ENCODE measurements around the gene SLC2A8. TPM values are rescaled to one million over a fixed set of nuclear protein-coding genes. Genes with fewer than 3 reads are reported as not detected.

The SLC2A8 gene
- total and polyA plus RNA-seq, 2 experiments from 2014 or later: 9.6 to 9.9 TPM

DNA sequence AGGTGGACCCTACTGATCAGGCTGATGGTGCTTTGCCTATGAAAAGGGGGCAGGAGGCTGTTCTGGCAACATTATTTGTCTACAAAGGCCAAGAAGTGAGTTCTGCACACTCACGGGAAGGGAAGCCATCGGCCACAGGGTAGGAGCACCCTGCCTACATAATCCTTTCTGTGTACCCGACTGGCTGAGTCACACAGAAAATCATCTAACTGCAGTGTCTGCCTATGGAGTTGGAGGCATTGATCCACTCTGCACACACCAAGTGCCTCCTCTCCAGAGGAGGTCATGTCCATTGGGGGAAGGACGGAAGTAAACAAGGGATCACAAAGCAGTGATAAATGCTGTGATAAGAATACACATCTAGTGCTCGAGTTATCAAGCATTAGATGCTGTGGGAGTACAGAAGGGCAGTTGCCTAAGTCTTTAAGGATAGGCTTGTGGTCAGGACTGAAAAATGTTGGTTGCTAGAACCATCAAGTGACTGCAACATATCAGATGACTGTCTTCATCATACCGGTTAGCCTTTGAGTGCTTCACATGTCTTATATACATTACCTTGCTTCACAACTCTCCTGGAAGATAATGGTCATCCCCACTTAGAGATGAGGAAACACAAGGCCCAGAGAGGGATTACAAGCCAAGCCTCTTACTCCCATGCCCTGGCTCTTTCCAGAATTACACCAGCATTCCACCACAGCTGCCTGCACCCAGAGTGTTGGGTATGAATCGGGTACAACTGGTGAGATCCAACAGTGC lies 1.3 kb upstream of the SLC2A8 start:
- H3F3A ChIP-seq (ENCODE audit: insufficient read depth): 0 out of 2 replicates have a peak, but pooled peaks cover 8% of the 10 kb centered on the region
- H4K20me1 ChIP-seq (ENCODE audit: insufficient read depth): no peaks in the 10 kb centered on the region
- 84% methylated on average over 7 of the region's 7 CpGs for WGBS, 2 experiments (ENCODE audit: low coverage in 1 of 2, low lambda C conversion rate in 2 of 2, missing lambda C conversion rate in 2 of 2)
- no peak overlapping the region for H3K4me2 ChIP-seq (ENCODE audit: unreplicated experiment)
- no peak overlapping the region for H3K9ac ChIP-seq
- no peak overlapping the region for H3K27ac ChIP-seq
- peaks cover 30% of the 10 kb centered on the region for H3K27me3 ChIP-seq (replicated peaks; ENCODE audit: insufficient read depth)
- no peak for TF ChIP-seq EZH2phosphoT487 (IDR thresholded peaks at IDR 0.05; ENCODE audit: insufficient read depth, low read depth)
- no peak for TF ChIP-seq EZH2 (IDR thresholded peaks at IDR 0.05; ENCODE audit: insufficient read depth, poor library complexity, severe bottlenecking)
- no peak for DNase-seq
- H3K36me3 ChIP-seq (ENCODE audit: low read depth): no peaks in the 10 kb centered on the region
- H3K4me1 ChIP-seq (ENCODE audit: insufficient read depth): no peaks in the 10 kb centered on the region
- H2AFZ ChIP-seq: no peak overlapping the region
- no peak overlapping the region; the same call in 1 of the 2 replicates for H3K4me3 ChIP-seq
- H3K9me2 ChIP-seq (ENCODE audit: insufficient read depth): no peaks in the 10 kb centered on the region
- H3K9me3 ChIP-seq (ENCODE audit: low read depth): no peaks in the 10 kb centered on the region
- in situ Hi-C loops (cut with MboI): no loop called here
- no peaks in the 10 kb centered on the region for H3K79me2 ChIP-seq (ENCODE audit: insufficient read depth)

DNA sequence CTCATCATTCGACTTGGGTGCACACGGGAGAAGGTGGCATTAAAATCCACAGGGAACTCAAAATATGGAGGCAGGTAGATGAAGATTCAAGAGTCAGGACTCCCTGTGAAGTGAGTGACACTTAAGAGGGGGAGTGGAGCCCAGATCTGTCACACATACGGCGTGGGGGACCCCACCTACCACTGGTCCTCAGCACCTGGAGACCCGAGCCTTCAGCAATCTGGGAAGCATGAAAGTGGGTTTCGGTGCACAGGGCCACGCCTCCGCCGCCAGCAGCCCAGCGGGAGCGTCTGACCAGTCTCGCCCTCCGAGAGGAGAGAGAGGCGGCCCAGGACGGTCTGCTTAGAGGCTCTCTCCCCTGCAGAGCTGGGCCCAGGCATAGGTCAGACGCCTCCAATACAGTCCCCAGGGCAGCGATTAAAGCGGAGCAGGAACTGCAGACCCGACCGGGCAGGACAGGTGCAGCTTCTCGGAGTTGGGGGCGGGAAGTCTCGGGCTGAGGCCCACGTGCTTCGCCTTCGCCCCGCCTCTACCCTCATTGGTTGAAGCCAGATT lies 639 bp upstream of the SLC2A8 start:
- Histone ChIP-seq H3K4me1 (ENCODE audit: insufficient read depth) (no peaks in the 10 kb centered on the region), H3K27ac (no peak overlapping the region), H3F3A (ENCODE audit: insufficient read depth) (0 out of 2 replicates have a peak, but pooled peaks cover 8% of the 10 kb centered on the region), H3K9me3 (ENCODE audit: low read depth) (no peaks in the 10 kb centered on the region), H3K36me3 (ENCODE audit: low read depth) (no peaks in the 10 kb centered on the region), H2AFZ (peak overlapping the region; percentile 36; the same call in 1 of the 2 replicates), H3K9me2 (ENCODE audit: insufficient read depth) (no peaks in the 10 kb centered on the region), H3K27me3 (replicated peaks; ENCODE audit: insufficient read depth) (peaks cover 30% of the 10 kb centered on the region), H3K4me3 (peak overlapping the region; percentile 41; the same call in 1 of the 2 replicates), H4K20me1 (ENCODE audit: insufficient read depth) (no peaks in the 10 kb centered on the region), H3K4me2 (ENCODE audit: unreplicated experiment) (no peak overlapping the region), H3K79me2 (ENCODE audit: insufficient read depth) (no peaks in the 10 kb centered on the region), H3K9ac (no peak overlapping the region)
- 32 to 36% methylated on average over 27 of the region's 27 CpGs for WGBS, 2 experiments (ENCODE audit: low coverage in 1 of 2, low lambda C conversion rate in 2 of 2, missing lambda C conversion rate in 2 of 2)
- no peak for DNase-seq
- in situ Hi-C loops (cut with MboI): no loop called here
- no peak for TF ChIP-seq EZH2 (IDR thresholded peaks at IDR 0.05; ENCODE audit: insufficient read depth, poor library complexity, severe bottlenecking)
- no peak for TF ChIP-seq EZH2phosphoT487 (IDR thresholded peaks at IDR 0.05; ENCODE audit: insufficient read depth, low read depth)

DNA sequence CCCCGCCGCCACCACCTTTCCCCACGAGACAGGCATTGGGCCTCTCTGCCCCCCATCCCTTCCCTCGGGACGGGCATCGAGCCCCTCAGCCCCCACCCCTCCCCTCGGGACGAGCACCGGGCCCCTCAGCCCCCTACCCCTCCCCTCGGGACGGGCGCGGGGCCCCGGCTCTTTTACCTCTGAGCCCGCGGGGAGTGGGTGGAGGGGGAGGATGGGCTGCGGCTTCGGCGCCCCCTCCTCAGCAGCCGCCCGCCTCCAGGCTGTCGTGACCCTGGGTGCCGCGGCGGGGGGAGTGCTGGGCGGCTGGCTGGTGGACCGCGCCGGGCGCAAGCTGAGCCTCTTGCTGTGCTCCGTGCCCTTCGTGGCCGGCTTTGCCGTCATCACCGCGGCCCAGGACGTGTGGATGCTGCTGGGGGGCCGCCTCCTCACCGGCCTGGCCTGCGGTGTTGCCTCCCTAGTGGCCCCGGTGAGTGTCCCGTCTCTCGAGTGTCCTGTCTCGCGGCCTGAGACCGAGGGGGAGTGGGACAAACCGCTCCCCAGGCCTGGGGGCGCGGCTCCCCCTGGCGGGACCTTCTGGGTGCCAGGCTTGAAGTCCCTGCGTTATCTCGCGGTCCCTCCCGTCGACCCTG lies 791 bp downstream of the SLC2A8 start:
- Histone ChIP-seq H3K27me3 (replicated peaks; ENCODE audit: insufficient read depth) (peaks cover 17% of the 10 kb centered on the region), H3K4me2 (ENCODE audit: unreplicated experiment) (peak overlapping the region; percentile 22), H2AFZ (peak overlapping the region; percentile 65), H3K27ac (no peak overlapping the region), H3K4me1 (ENCODE audit: insufficient read depth) (no peaks in the 10 kb centered on the region), H4K20me1 (ENCODE audit: insufficient read depth) (no peaks in the 10 kb centered on the region), H3K79me2 (ENCODE audit: insufficient read depth) (no peaks in the 10 kb centered on the region), H3K4me3 (peak overlapping the region; percentile 68), H3K36me3 (ENCODE audit: low read depth) (no peaks in the 10 kb centered on the region), H3K9me2 (ENCODE audit: insufficient read depth) (no peaks in the 10 kb centered on the region), H3F3A (ENCODE audit: insufficient read depth) (0 out of 2 replicates have a peak, but pooled peaks cover 8% of the 10 kb centered on the region), H3K9ac (peak overlapping the region; percentile 66), H3K9me3 (ENCODE audit: low read depth) (no peaks in the 10 kb centered on the region)
- TF ChIP-seq EZH2 (IDR thresholded peaks at IDR 0.05; ENCODE audit: insufficient read depth, poor library complexity, severe bottlenecking) (no peak), EZH2phosphoT487 (IDR thresholded peaks at IDR 0.05; ENCODE audit: insufficient read depth, low read depth) (no peak)
- peak; percentile 62 for DNase-seq
- WGBS, 2 experiments (ENCODE audit: low coverage in 1 of 2, low lambda C conversion rate in 2 of 2, missing lambda C conversion rate in 2 of 2): 2 to 3% methylated on average over 39 to 49 of the region's 55 CpGs
- in situ Hi-C loops (cut with MboI): no loop called here

DNA sequence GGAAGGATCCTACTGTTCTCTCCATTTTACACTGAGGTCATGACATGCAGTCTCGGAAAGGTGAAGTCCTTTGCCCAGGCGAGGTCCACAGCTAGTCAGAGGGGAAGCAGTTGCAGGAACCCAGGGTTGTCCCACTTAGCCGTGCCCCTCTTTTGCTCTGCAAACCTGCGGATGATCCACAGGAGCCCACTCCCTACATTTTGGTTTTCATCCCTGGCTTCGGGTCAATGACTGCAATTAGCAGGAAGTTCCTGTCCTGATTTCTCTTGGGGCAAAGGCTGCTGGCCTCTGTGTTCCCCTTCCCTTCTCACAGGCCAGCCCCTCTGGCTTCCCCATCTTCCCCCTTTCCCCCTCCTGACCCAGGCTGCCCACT lies 1.3 kb downstream of the SLC2A8 start:
- Histone ChIP-seq H3K4me1 (ENCODE audit: insufficient read depth) (no peaks in the 10 kb centered on the region), H3K4me2 (ENCODE audit: unreplicated experiment) (peak overlapping the region; percentile 22), H3K79me2 (ENCODE audit: insufficient read depth) (no peaks in the 10 kb centered on the region), H3F3A (ENCODE audit: insufficient read depth) (0 out of 2 replicates have a peak, but pooled peaks cover 8% of the 10 kb centered on the region), H3K4me3 (peak overlapping the region; percentile 68), H3K27me3 (replicated peaks; ENCODE audit: insufficient read depth) (peaks cover 12% of the 10 kb centered on the region), H3K9ac (peak overlapping the region; percentile 66), H2AFZ (peak overlapping the region; percentile 65; the same call in 1 of the 2 replicates), H3K9me3 (ENCODE audit: low read depth) (no peaks in the 10 kb centered on the region), H4K20me1 (ENCODE audit: insufficient read depth) (no peaks in the 10 kb centered on the region), H3K36me3 (ENCODE audit: low read depth) (no peaks in the 10 kb centered on the region), H3K27ac (no peak overlapping the region), H3K9me2 (ENCODE audit: insufficient read depth) (no peaks in the 10 kb centered on the region)
- WGBS, 2 experiments (ENCODE audit: low coverage in 1 of 2, low lambda C conversion rate in 2 of 2, missing lambda C conversion rate in 2 of 2): 60 to 62% methylated on average over 5 of the region's 5 CpGs
- TF ChIP-seq EZH2phosphoT487 (IDR thresholded peaks at IDR 0.05; ENCODE audit: insufficient read depth, low read depth) (no peak), EZH2 (IDR thresholded peaks at IDR 0.05; ENCODE audit: insufficient read depth, poor library complexity, severe bottlenecking) (no peak)
- DNase-seq: no peak
- in situ Hi-C loops (cut with MboI): no loop called here

Measured in GM23248 (cell line).